Endodermal cell (in vitro differentiated cells): ENCODE measurements around the gene NAT8. TPM values are rescaled to one million over a fixed set of nuclear protein-coding genes. Genes with fewer than 3 reads are reported as not detected.

Experiments
- DNase-seq: peaks from one replicate; pipeline ENCODE4 v3.0.0-alpha.2; 2017
- H3K27ac ChIP-seq: 2 replicates; pipeline ENCODE4 v1.5.1; 2013; ENCODE audit warnings: mild to moderate bottlenecking, low read depth, low read length, moderate library complexity
- H3K27me3 ChIP-seq: 2 replicates; pipeline ENCODE4 v1.6.1; 2013; ENCODE audit warnings: mild to moderate bottlenecking, low read length, moderate library complexity; ENCODE audit not compliant: insufficient read depth, control insufficient read depth, poor library complexity, severe bottlenecking
- H3K36me3 ChIP-seq: 2 replicates; pipeline ENCODE4 v1.7.0; 2013; ENCODE audit warnings: mild to moderate bottlenecking, low read length, moderate library complexity; ENCODE audit not compliant: control insufficient read depth, insufficient read depth
- H3K4me1 ChIP-seq: one replicate; pipeline ENCODE4 v1.7.0; 2013; ENCODE audit warnings: low read length; ENCODE audit not compliant: control insufficient read depth, insufficient read depth
- H3K4me3 ChIP-seq: 2 replicates; pipeline ENCODE4 v1.5.1; 2013; ENCODE audit warnings: mild to moderate bottlenecking, low read length, moderate library complexity
- H3K9ac ChIP-seq: 2 replicates; pipeline ENCODE4 v1.6.1; 2013; ENCODE audit warnings: mild to moderate bottlenecking, low read length, moderate library complexity; ENCODE audit not compliant: poor library complexity, severe bottlenecking; ENCODE audit errors: extremely low read depth
- H3K9me3 ChIP-seq: 2 replicates; pipeline ENCODE4 v1.6.1; 2013; ENCODE audit warnings: mild to moderate bottlenecking, low read length, moderate library complexity; ENCODE audit not compliant: control insufficient read depth
- H3K27ac Mint-ChIP-seq: 2 replicates; pipeline ENCODE4 v1.8.0; 2020; ENCODE audit warnings: mixed read lengths
- H3K27me3 Mint-ChIP-seq: 2 replicates; pipeline ENCODE4 v1.8.0; 2021; ENCODE audit warnings: mild to moderate bottlenecking, mixed read lengths; ENCODE audit not compliant: insufficient read depth
- H3K36me3 Mint-ChIP-seq: 2 replicates; pipeline ENCODE4 v1.8.0; 2020; ENCODE audit warnings: low read depth, mixed read lengths
- H3K4me1 Mint-ChIP-seq: 2 replicates; pipeline ENCODE4 v1.8.0; 2020; ENCODE audit warnings: mixed read lengths
- H3K4me3 Mint-ChIP-seq: 2 replicates; pipeline ENCODE4 v1.8.0; 2020; ENCODE audit warnings: mild to moderate bottlenecking, moderate library complexity, mixed read lengths
- H3K9me3 Mint-ChIP-seq: 2 replicates; pipeline ENCODE4 v1.8.0; 2020; ENCODE audit warnings: mild to moderate bottlenecking, mixed read lengths
- CTCF ChIP-seq: fragments of 200-600 bp; sonication (generic); conservative IDR thresholded peaks from 2 replicates; pipeline ENCODE4 v1.5.0; 2021; ENCODE audit warnings: antibody characterized with exemption, mild to moderate bottlenecking
- WGBS, 2 experiments: methylation state at CpG; one replicate each; pipeline versions ENCODE4 v1.1.5 to v1.1.7; 2013; ENCODE audit warnings: missing lambda C conversion rate in 2 of 2, mixed read lengths in 1 of 2; ENCODE audit not compliant: insufficient coverage in 1 of 2, insufficient read length in 1 of 2; 5-methylcytosine and 5-hydroxymethylcytosine counted together
- total RNA-seq, 2 donors: library from RNA; stranded (reverse); fragmentation: NEBNext Ultra II Directional in 1 of 2; extraction: Animal tissue kit (Norgen Biotek cat#: 25700) in 1 of 2; gene quantifications; 2 replicates in 1 of 2; 3 replicates in 1 of 2; pipeline ENCODE4 v1.2.1, GENCODE V29; 2021

The NAT8 gene
- total RNA-seq, 2 donors from 2014 or later = not detected

- Mint-ChIP-seq H3K27me3 (peaks cover 46% of the 10 kb centered on the region), H3K9me3 (peaks cover 47% of the 10 kb centered on the region), H3K4me3 (no peak overlapping the region), H3K36me3 (no peaks in the 10 kb centered on the region), H3K27ac (no peak overlapping the region), H3K4me1 (no peaks in the 10 kb centered on the region)
- Histone ChIP-seq H3K36me3 (no peaks in the 10 kb centered on the region), H3K9me3 (peaks cover 18% of the 10 kb centered on the region), H3K27me3 (peaks cover 4% of the 10 kb centered on the region), H3K27ac (no peak overlapping the region), H3K4me1 (no peaks in the 10 kb centered on the region), H3K4me3 (no peak overlapping the region), H3K9ac (no peak overlapping the region)
- 92% methylated on average over 3 of the region's 3 CpGs; no CpG with 5 or more reads in 1 of the 2 experiments for whole genome bisulfite sequencing, 2 experiments
- DNase-seq = no peak
- TF ChIP-seq CTCF = no peak
Measured at GRCh38 chr2:73641767-73642062, 507 bp downstream of the NAT8 start.

- no peak for TF ChIP-seq CTCF
- no peaks in the 10 kb centered on the region for H3K36me3 Mint-ChIP-seq
- H3K27me3 ChIP-seq = peaks cover 4% of the 10 kb centered on the region
- no peaks in the 10 kb centered on the region for H3K4me1 ChIP-seq
- no peaks in the 10 kb centered on the region for H3K4me1 Mint-ChIP-seq
- no peak overlapping the region for H3K4me3 ChIP-seq
- 90 to 96% methylated on average over 11 to 19 of the region's 19 CpGs for WGBS, 2 experiments
- no peak overlapping the region for H3K4me3 Mint-ChIP-seq
- H3K27ac Mint-ChIP-seq = no peak overlapping the region
- no peak overlapping the region for H3K9ac ChIP-seq
- H3K27me3 Mint-ChIP-seq = peaks cover 40% of the 10 kb centered on the region
- no peak overlapping the region for H3K27ac ChIP-seq
- H3K36me3 ChIP-seq = no peaks in the 10 kb centered on the region
- DNase-seq = no peak
- H3K9me3 ChIP-seq = peaks cover 18% of the 10 kb centered on the region
- peaks cover 45% of the 10 kb centered on the region for H3K9me3 Mint-ChIP-seq
Measured at GRCh38 chr2:73640946-73641766, 1.1 kb downstream of the NAT8 start.

GRCh38 chr2:73640511-73640911 is 1.7 kb downstream of the NAT8 start:
- Histone ChIP-seq H3K27ac (no peak overlapping the region), H3K36me3 (no peaks in the 10 kb centered on the region), H3K4me3 (no peak overlapping the region), H3K27me3 (peaks cover 4% of the 10 kb centered on the region), H3K9me3 (peaks cover 18% of the 10 kb centered on the region), H3K9ac (no peak overlapping the region), H3K4me1 (no peaks in the 10 kb centered on the region)
- DNase-seq = no peak
- no peak overlapping the region for H3K27ac Mint-ChIP-seq
- no peaks in the 10 kb centered on the region for H3K36me3 Mint-ChIP-seq
- 71 to 83% methylated on average over 1 of the region's 1 CpG for WGBS, 2 experiments
- H3K4me1 Mint-ChIP-seq = no peaks in the 10 kb centered on the region
- H3K9me3 Mint-ChIP-seq = peaks cover 47% of the 10 kb centered on the region
- TF ChIP-seq CTCF = no peak
- no peak overlapping the region for H3K4me3 Mint-ChIP-seq
- peaks cover 34% of the 10 kb centered on the region for H3K27me3 Mint-ChIP-seq
